Caco-2 (cell line): ENCODE data around the gene VRK1. TPM values are rescaled to one million over a fixed set of nuclear protein-coding genes. Genes with fewer than 3 reads are reported as not detected.

Experiments used
- Bru-seq: library from RNA; stranded (reverse); fragments of 400-500 nt; gene quantifications from one replicate; lab custom pipeline; 2021; lab: Mats Ljungman, UMichigan
- BruChase-seq, 2 experiments: library from RNA; stranded (reverse); fragments of 400-500 nt; gene quantifications; one replicate each; lab custom pipeline; 2021; lab: Mats Ljungman, UMichigan
- BruUV-seq: library from RNA; stranded (reverse); fragments of 400-500 nt; replicated peaks from 2 replicates; lab custom pipeline; 2021; lab: Mats Ljungman, UMichigan
- CTCF ChIA-PET: fragments of 300-600 bp; sonication (Branson Sonifier 250); formaldehyde crosslinking; loops from one replicate; lab custom pipeline; 2022; ENCODE audit warnings: antibody characterized with exemption; lab: Charles Lee
- POLR2A ChIA-PET: fragments of 300-600 bp; sonication (Branson Sonifier 250); formaldehyde crosslinking; loops from one replicate; lab custom pipeline; 2022; ENCODE audit warnings: antibody characterized with exemption; lab: Charles Lee
- DNase-seq, 2 experiments: peaks; one replicate each; pipeline versions ENCODE4 v3.0.0 to v3.0.0-alpha.2; 2020 to 2022
- H3K27me3 ChIP-seq: replicated peaks from 2 replicates; pipeline ENCODE4 v1.6.0; 2011; ENCODE audit warnings: low read length; ENCODE audit not compliant: control insufficient read depth, insufficient read depth
- H3K36me3 ChIP-seq: 2 replicates; pipeline ENCODE4 v1.5.1; 2011; ENCODE audit warnings: low read length; ENCODE audit not compliant: control insufficient read depth, insufficient read depth
- H3K4me1 ChIP-seq: fragments of 250-450 bp; sonication (Bioruptor Pico); 2 replicates; pipeline ENCODE4 v1.5.1; 2020; ENCODE audit warnings: mild to moderate bottlenecking
- H3K4me3 ChIP-seq: 2 replicates; pipeline ENCODE4 v1.5.1; 2011; ENCODE audit warnings: low read depth, mild to moderate bottlenecking, control low read depth, low read length
- H3K9me3 ChIP-seq: fragments of 250-450 bp; sonication (Bioruptor Pico); 2 replicates; pipeline ENCODE4 v1.5.1; 2020; ENCODE audit warnings: mild to moderate bottlenecking, moderate library complexity
- H3K27ac Mint-ChIP-seq: one replicate; pipeline ENCODE4 v1.8.0; 2022; ENCODE audit warnings: mixed read lengths; ENCODE audit not compliant: unreplicated experiment
- H3K27me3 Mint-ChIP-seq: one replicate; pipeline ENCODE4 v1.8.0; 2022; ENCODE audit warnings: mixed read lengths; ENCODE audit not compliant: insufficient read depth, unreplicated experiment
- H3K36me3 Mint-ChIP-seq: one replicate; pipeline ENCODE4 v1.8.0; 2022; ENCODE audit warnings: mild to moderate bottlenecking, mixed read lengths; ENCODE audit not compliant: insufficient read depth, unreplicated experiment
- H3K4me1 Mint-ChIP-seq: one replicate; pipeline ENCODE4 v1.8.0; 2022; ENCODE audit warnings: low read depth, mixed read lengths; ENCODE audit not compliant: unreplicated experiment
- H3K4me3 Mint-ChIP-seq: one replicate; pipeline ENCODE4 v1.8.0; 2022; ENCODE audit warnings: mild to moderate bottlenecking, moderate library complexity, mixed read lengths; ENCODE audit not compliant: unreplicated experiment
- H3K9me3 Mint-ChIP-seq: one replicate; pipeline ENCODE4 v1.8.0; 2022; ENCODE audit warnings: mixed read lengths; ENCODE audit not compliant: unreplicated experiment
- CTCF ChIP-seq, 2 experiments: fragments of 200-600 bp in 1 of 2; IDR thresholded peaks; 1 replicate in 1 of 2; 2 replicates in 1 of 2; pipeline versions ENCODE4 v1.5.1 to v1.8.0; 2011 to 2022; ENCODE audit warnings: antibody characterized with exemption in 1 of 2, control low read depth in 1 of 2, inconsistent platforms in 1 of 2, low read depth in 1 of 2, low read length in 1 of 2, mild to moderate bottlenecking in 1 of 2, moderate library complexity in 1 of 2; ENCODE audit not compliant: insufficient read depth in 1 of 2, severe bottlenecking in 1 of 2, unreplicated experiment in 1 of 2
- intact Hi-C: fragments of 100-400 bp; cut with micrococcal nuclease; formaldehyde crosslinking; loops from one replicate; pipeline ENCODE4 v1.10.0; 2022; ENCODE audit not compliant: unreplicated experiment
- long read RNA-seq: library from polyadenylated mRNA; stranded (forward); transcript quantifications from one replicate; pipeline ENCODE4 v2.0.0, GENCODE V29; 2022
- total RNA-seq: library from RNA; stranded (reverse); gene quantifications from 2 replicates; pipeline ENCODE4 v1.2.3, GENCODE V29; 2022

The VRK1 gene
- total RNA-seq (35.3 and 42.1 TPM in 2 replicates), Bru-seq, nascent RNA (percentile 86 among the genes with signal in this experiment), BruChase-seq, experiment 1, labeled RNA remaining after a 2-hour chase (percentile 85 among the genes with signal in this experiment), BruChase-seq, experiment 2, labeled RNA remaining after a 6-hour chase (percentile 76 among the genes with signal in this experiment)
- long read RNA-seq, transcript VRK1-201 (13 exons, 1,745 nt) = major isoform, 82 of 110 reads
- long read RNA-seq, partial matches to known transcripts = 6 of 110 reads
- long read RNA-seq, other reads (novel, unspliced or antisense) = 22 of 110 reads

- Mint-ChIP-seq H3K4me1 (peaks cover 8% of the 10 kb centered on the region), H3K9me3 (no peaks in the 10 kb centered on the region), H3K4me3 (peak within 1 kb of the TSS; percentile 89), H3K27ac (peak within 1 kb of the TSS; percentile 82), H3K27me3 (no peaks in the 10 kb centered on the region), H3K36me3 (no peaks in the 10 kb centered on the region)
- intact Hi-C loops = loop anchor here (2.0 kb wide), 1 partner anchor 34 kb away; no protein-coding TSS in a partner anchor
- peak; percentile 95 to 96 for DNase-seq
- Histone ChIP-seq H3K9me3 (no peaks in the 10 kb centered on the region), H3K4me1 (no peaks in the 10 kb centered on the region), H3K27me3 (no peaks in the 10 kb centered on the region), H3K36me3 (no peaks in the 10 kb centered on the region), H3K4me3 (peak within 1 kb of the TSS; percentile 83)
- ChIA-PET CTCF (interaction anchor here (1.6 kb wide), 1 partner anchor 56 kb away, joined by 10 read pairs; no protein-coding TSS in a partner anchor), POLR2A (interaction anchor here (0.6 to 1.1 kb wide), 3 partner anchors 10 to 240 kb away, joined by 3 to 17 read pairs (median 5); no protein-coding TSS in a partner anchor)
- no TSS peak for BruUV-seq
- no peak for TF ChIP-seq CTCF (IDR thresholded peaks at IDR 0.05; ENCODE audit: insufficient read depth in 1 of 2, low read depth in 1 of 2, low read length in 1 of 2, severe bottlenecking in 1 of 2, unreplicated experiment in 1 of 2)
These were observed at the start of gene VRK1 for GRCh38 chr14:96796851-96797581. TSS of gene VRK1 (plus strand) at chr14:96797382. CDS start at chr14:96833472, 36,090 bp downstream.

GRCh38 chr14:96747608-96748007 lies 49.6 kb upstream of the VRK1 start:
- Mint-ChIP-seq H3K27ac (no peak overlapping the region), H3K27me3 (peaks cover 18% of the 10 kb centered on the region), H3K36me3 (no peaks in the 10 kb centered on the region), H3K4me3 (no peak overlapping the region), H3K4me1 (no peaks in the 10 kb centered on the region), H3K9me3 (no peaks in the 10 kb centered on the region)
- H3K4me3 ChIP-seq = no peak overlapping the region
- H3K27me3 ChIP-seq = peaks cover 4% of the 10 kb centered on the region; the same call in 1 of the 2 replicates
- H3K36me3 ChIP-seq = no peaks in the 10 kb centered on the region
- no peak for DNase-seq
- TF ChIP-seq CTCF (IDR thresholded peaks at IDR 0.05; ENCODE audit: insufficient read depth in 1 of 2, low read depth in 1 of 2, low read length in 1 of 2, severe bottlenecking in 1 of 2, unreplicated experiment in 1 of 2) = no peak
- no peaks in the 10 kb centered on the region for H3K4me1 ChIP-seq
- CTCF ChIA-PET = interaction anchor here (0.6 kb wide), 1 partner anchor 133 kb away, joined by 5 read pairs; no protein-coding TSS in a partner anchor
- BruUV-seq = no TSS peak
- POLR2A ChIA-PET = no interaction called here
- no peaks in the 10 kb centered on the region for H3K9me3 ChIP-seq
- intact Hi-C loops = no loop called here

- peaks cover 4% of the 10 kb centered on the region; the same call in 1 of the 2 replicates for H3K27me3 ChIP-seq
- H3K4me3 ChIP-seq = no peak overlapping the region
- BruUV-seq = no TSS peak
- Mint-ChIP-seq H3K9me3 (no peaks in the 10 kb centered on the region), H3K36me3 (no peaks in the 10 kb centered on the region), H3K27ac (no peak overlapping the region), H3K4me3 (no peak overlapping the region), H3K4me1 (no peaks in the 10 kb centered on the region), H3K27me3 (peaks cover 18% of the 10 kb centered on the region)
- no peaks in the 10 kb centered on the region for H3K4me1 ChIP-seq
- intact Hi-C loops = no loop called here
- POLR2A ChIA-PET = no interaction called here
- H3K36me3 ChIP-seq = no peaks in the 10 kb centered on the region
- CTCF ChIA-PET = no interaction called here
- H3K9me3 ChIP-seq = no peaks in the 10 kb centered on the region
- no peak for DNase-seq
- TF ChIP-seq CTCF (IDR thresholded peaks at IDR 0.05; ENCODE audit: insufficient read depth in 1 of 2, low read depth in 1 of 2, low read length in 1 of 2, severe bottlenecking in 1 of 2, unreplicated experiment in 1 of 2) = no peak
These were observed 48.8 kb upstream of the VRK1 start for GRCh38 chr14:96748362-96748761.
